Measurements from ENCODE around the gene TMEM238L. TPM values are rescaled to one million over a fixed set of nuclear protein-coding genes. Genes with fewer than 3 reads are reported as not detected.

Gene TMEM238L
- total RNA-seq, 1 experiment from 2014 or later = not detected

DNA sequence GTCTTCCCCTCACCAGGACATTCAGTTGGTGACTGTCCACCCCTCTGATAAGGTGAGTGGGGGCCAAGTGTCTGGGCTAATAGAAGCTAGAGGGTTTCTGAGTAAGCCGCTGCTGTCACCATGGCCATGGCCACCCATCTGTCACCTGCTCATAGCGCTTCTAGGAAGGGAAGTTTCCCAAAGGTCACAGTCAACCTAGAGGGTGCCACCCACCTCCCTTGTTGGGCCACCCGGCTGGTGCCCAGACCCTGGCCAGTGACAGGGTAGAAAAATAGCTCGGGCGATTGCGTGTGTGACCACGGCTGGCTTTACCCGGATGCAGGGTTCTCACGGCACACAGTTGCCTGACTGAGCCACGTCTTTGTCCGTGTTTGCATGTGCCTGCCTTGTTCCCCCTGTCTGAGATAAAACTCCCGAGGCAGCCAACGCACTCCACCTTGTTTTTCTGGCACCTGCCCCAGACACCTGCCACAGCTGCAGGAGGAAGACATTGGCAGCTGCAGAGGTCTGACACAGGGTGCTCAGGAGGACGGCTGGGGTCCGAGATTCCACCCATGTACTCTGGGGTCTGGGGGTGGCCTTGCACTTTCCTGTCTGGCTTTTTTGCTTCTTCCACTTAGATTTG lies 33.2 kb upstream of the TMEM238L start:
- WGBS (ENCODE audit: extremely low coverage, insufficient read length, low lambda C conversion rate) = no CpG with 5 or more reads among the region's 15 CpGs
- peaks cover 2% of the 10 kb centered on the region; the same call in 1 of the 2 replicates for H3K4me1 ChIP-seq (ENCODE audit: insufficient read depth, low read length)
- TF ChIP-seq, protein P1, sequence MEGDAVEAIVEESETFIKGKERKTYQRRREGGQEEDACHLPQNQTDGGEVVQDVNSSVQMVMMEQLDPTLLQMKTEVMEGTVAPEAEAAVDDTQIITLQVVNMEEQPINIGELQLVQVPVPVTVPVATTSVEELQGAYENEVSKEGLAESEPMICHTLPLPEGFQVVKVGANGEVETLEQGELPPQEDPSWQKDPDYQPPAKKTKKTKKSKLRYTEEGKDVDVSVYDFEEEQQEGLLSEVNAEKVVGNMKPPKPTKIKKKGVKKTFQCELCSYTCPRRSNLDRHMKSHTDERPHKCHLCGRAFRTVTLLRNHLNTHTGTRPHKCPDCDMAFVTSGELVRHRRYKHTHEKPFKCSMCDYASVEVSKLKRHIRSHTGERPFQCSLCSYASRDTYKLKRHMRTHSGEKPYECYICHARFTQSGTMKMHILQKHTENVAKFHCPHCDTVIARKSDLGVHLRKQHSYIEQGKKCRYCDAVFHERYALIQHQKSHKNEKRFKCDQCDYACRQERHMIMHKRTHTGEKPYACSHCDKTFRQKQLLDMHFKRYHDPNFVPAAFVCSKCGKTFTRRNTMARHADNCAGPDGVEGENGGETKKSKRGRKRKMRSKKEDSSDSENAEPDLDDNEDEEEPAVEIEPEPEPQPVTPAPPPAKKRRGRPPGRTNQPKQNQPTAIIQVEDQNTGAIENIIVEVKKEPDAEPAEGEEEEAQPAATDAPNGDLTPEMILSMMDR (conservative IDR thresholded peaks at IDR 0.05) = no peak

More for the DNA sequence above, 33.2 kb upstream of the TMEM238L start:
- Histone ChIP-seq H2BK20ac (ENCODE audit: low read depth, low read length, poor library complexity, severe bottlenecking) (no peak overlapping the region), H2BK5ac (ENCODE audit: insufficient read length, low read length) (no peak overlapping the region), H3K79me1 (ENCODE audit: insufficient read depth, low read depth, low read length, poor library complexity, severe bottlenecking) (no peaks in the 10 kb centered on the region), H3K18ac (ENCODE audit: insufficient read length, low read depth, low read length) (no peak overlapping the region), H3K4ac (ENCODE audit: low read depth, low read length) (no peak overlapping the region), H3K79me2 (ENCODE audit: insufficient read depth, low read length) (no peaks in the 10 kb centered on the region), H3K4me2 (ENCODE audit: insufficient read depth, insufficient read length, low read length) (no peak overlapping the region), H3K9ac (ENCODE audit: extremely low read depth, insufficient read length, low read length) (no peak overlapping the region), H3K27me3 (ENCODE audit: insufficient read depth, low read length) (no peaks in the 10 kb centered on the region), H3K23me2 (ENCODE audit: insufficient read length, low read depth, low read length, poor library complexity, severe bottlenecking) (no peaks in the 10 kb centered on the region), H4K5ac (ENCODE audit: insufficient read length, low read depth, low read length) (no peak overlapping the region), H2BK12ac (ENCODE audit: insufficient read length, low read depth, low read length) (no peak overlapping the region), H3K27ac (ENCODE audit: insufficient read length, low read depth, low read length) (no peak overlapping the region), H2AK5ac (ENCODE audit: insufficient read length, low read length) (no peak overlapping the region), H3K56ac (ENCODE audit: insufficient read length, low read depth, low read length) (no peak overlapping the region), H2AFZ (ENCODE audit: low read length) (no peak overlapping the region), H3K23ac (ENCODE audit: insufficient read length, low read depth, low read length) (no peak overlapping the region), H3K9me3 (ENCODE audit: control insufficient read depth, low read depth, low read length) (no peaks in the 10 kb centered on the region), H4K20me1 (ENCODE audit: control insufficient read depth, insufficient read depth, insufficient read length) (no peaks in the 10 kb centered on the region), H3K14ac (ENCODE audit: insufficient read depth, low read length) (no peak overlapping the region; the same call in 1 of the 2 replicates), H2BK120ac (ENCODE audit: low read depth, low read length, poor library complexity, severe bottlenecking) (no peak overlapping the region), H2BK15ac (ENCODE audit: low read depth, low read length) (no peak overlapping the region), H4K91ac (ENCODE audit: insufficient read length, low read depth, low read length) (no peak overlapping the region), H4K8ac (replicated peaks; ENCODE audit: insufficient read length, low read depth, low read length) (no peak overlapping the region), H3T11ph (ENCODE audit: low read length) (no peak overlapping the region)
- H3K36me3 Mint-ChIP-seq (ENCODE audit: insufficient read depth in 1 of 3, low read depth in 3 of 3) = no peaks in the 10 kb centered on the region
- H3K9me3 Mint-ChIP-seq = no peaks in the 10 kb centered on the region
- H3K4me3 Mint-ChIP-seq = no peak overlapping the region
- H3K27ac Mint-ChIP-seq = no peak overlapping the region
- no peak for DNase-seq
- H3K4me1 Mint-ChIP-seq = peaks cover 14 to 18% of the 10 kb centered on the region in 2 experiments
- no peaks in the 10 kb centered on the region; the same call in 1 of the 2 replicates for H3K27me3 Mint-ChIP-seq (ENCODE audit: low read depth)

Measured in H9 (cell line).